HTR-8/SVneo (cell line): ENCODE measurements around the gene SPATA2L.
A peak's percentile ranks its signal among the peaks of the same experiment; 100 is the strongest.

ENCODE experiments used
- DNase-seq: peaks from one replicate; pipeline ENCODE4 v3.0.0; 2011; ENCODE audit warnings: low spot score, mixed read lengths; ENCODE audit not compliant: insufficient read length
- FAIRE-seq: peaks from 2 replicates; lab custom pipeline; 2011; peaks lifted over from hg19 to GRCh38; lab: Jason Lieb, UNC

SPATA2L gene

GRCh38 chr16:89729863-89730593 lies 28.5 kb upstream of the SPATA2L start:
- FAIRE-seq (no peak), DNase-seq (no peak)

GRCh38 chr16:89729293-89729692 lies 27.8 kb upstream of the SPATA2L start:
- no peak for FAIRE-seq
- DNase-seq, result no peak

DNA sequence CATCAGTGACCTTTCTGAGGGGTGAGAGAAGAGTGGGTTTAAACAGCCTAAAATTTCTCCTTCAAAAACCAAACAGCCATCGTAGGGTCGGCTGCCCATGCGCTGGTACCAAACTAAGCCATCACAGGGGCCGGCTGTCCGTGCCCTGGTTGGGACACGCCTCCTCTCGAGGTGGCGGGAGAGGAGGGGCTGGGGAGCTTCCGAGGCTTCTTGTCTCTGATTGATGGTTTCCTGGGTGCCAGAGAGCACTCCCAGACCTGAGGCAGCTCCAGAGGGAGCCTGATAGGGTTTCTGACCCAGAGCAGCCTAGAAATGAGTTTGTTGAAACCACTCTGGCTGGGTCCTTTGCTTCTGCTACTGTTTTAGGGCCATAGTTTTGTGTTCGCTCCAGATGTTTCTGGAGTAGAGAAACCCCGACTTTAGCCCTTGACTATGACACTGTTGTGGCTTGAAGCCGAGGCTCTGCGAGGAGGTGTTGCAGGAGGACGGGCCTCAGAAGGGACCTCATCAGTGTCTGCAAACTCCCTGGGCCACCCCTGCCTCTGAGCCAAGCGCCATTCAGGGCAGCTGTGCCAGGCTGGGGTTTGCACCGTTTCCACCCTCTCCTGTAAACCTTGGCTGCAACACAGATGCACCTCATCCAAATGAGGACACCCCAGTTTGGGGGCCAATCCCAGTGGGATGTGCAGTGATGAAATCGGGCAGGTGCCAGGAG lies 26.1 kb upstream of the SPATA2L start:
- no peak for DNase-seq
- no peak for FAIRE-seq

DNA sequence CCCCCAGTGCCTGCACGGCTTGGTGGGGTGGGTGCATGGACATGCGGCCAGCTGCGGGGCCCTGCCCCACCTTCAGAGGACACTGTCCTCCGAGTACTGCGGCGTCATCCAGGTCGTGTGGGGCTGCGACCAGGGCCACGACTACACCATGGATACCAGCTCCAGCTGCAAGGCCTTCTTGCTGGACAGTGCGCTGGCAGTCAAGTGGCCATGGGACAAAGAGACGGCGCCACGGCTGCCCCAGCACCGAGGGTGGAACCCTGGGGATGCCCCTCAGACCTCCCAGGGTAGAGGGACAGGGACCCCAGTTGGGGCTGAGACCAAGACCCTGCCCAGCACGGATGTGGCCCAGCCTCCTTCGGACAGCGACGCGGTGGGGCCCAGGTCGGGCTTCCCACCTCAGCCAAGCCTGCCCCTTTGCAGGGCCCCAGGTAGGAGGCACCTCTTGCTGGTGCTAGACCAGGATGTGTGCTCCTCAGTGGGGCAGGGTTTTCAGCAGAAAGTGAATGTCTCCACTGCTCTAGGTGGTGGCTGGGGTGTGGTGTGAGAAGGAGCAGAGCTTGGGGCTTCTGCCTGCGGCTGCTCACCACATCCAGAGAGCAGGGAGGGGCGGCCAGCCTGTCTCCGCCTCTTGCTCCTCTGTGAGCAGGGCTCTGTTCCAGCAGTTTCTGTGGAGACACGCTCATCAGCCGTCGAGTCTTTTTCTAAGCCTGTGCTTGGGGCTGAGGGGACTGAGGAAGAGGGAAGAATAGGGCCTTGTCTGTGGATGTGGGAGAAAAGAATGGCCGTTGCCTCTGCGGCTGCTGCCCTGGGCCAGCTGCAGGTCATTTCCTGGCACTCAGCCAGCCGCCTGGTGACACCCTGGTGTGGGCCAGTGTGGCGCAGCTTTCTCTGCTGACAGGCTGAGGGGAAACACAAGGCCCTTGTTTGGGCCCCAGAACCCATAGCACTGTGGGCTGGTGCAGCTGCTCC lies 22.1 kb upstream of the SPATA2L start:
- FAIRE-seq (no peak), DNase-seq (no peak)

DNA sequence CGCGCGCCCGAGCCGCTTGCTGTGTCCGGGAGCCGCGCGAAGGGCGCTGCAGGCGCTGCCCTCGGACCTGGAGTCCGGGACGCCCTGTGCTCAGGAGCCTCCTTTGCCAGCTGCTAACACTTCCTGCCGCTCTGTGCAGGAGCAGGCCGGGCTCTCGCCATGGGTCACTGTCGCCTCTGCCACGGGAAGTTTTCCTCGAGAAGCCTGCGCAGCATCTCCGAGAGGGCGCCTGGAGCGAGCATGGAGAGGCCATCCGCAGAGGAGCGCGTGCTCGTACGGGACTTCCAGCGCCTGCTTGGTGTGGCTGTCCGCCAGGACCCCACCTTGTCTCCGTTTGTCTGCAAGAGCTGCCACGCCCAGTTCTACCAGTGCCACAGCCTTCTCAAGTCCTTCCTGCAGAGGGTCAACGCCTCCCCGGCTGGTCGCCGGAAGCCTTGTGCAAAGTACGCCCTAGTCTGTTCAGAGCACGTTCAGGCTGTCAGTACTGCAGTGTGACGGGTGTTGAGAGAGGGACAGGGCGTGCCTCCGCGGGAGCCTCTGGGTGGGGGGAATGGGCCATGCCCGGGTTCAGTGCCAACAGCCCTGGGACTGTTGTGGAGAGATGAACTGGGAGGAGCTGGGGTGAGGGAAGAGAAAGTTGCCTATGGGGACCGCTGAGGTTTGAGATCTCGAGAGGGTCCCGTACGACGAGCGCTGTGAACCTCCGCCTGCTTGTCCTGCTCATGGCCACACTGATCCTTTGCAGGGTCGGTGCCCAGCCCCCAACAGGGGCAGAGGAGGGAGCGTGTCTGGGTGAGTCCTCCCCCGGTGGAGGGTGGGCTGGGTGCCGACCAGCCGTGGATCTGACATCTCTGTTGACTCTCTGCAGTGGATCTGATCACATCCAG lies 21.1 kb upstream of the SPATA2L start:
- FAIRE-seq (no peak), DNase-seq (no peak)

DNA sequence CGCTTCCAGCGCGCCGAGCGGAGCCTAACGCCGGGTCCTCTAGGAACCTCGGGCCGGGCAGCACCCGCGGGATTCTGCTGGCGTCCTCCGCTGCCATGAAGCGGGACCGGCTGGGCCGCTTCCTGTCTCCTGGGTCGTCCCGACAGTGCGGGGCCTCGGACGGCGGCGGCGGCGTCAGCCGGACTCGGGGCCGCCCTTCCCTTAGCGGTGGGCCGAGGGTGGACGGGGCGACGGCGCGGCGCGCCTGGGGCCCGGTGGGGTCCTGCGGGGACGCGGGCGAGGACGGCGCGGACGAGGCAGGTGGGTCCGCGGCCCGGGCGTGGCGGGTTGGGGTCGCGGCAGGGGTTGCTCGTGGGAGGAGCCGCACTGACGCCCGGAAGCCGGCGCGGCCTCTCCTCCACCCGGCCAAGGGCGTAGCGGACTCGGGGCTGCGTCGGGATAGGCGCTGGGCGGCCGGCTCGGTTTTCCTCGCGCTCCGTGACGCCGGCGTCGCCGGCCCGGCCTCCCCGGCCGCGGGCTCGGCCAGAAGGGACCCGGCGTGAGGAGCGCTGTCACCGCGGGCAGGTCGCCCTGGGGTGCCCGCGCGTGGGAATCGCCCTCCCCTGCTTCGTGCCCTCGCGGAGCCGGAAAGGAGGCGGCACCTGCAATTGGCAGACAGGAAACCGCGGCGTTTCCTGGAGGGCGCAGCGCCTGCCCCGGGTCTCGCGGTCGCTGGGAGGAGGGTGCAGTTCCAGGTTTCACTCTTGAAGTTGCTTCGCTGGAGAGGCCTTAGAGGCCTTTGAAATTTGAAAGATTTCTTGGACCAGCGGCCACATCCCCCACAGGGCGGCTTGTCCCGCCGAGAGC lies 20.3 kb upstream of the SPATA2L start:
- peak; percentile 54 for DNase-seq
- FAIRE-seq, result no peak

DNA sequence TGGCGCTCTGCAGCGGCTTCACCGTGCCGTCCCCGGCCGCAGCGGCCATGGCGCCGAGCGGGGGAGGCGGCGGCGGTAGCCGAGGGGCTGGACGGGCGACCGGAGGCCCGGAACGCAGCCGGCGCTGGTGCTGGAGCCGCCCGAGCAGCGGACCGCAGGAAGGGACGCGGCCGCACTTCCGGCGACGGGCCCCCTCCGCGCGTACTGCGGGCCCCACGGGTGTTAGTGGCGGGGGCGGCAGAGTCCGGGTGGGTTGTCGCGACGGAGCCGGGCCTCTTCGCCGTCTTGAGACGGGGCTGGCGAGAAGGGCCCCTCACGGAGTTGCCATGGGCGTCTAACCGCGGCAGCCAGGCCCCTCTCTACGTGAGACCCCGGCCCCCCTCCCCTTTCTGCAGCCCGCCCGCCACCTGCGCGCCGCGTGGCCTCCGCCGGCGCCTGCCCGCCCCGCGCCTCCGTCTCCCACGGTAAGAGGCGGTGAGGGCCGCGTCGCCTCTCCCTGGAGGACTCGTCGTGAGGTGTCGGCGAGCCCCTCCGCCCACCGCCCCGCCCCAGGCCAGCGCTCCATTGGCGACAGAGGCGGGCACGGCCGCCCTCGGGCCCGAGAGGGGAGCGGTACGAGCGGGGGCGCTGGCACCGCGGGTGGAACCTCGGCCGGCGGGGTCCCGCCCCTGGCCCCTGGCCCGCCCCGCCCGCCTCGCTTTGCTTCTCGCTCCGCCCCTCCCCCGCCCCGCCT lies 19.5 kb upstream of the SPATA2L start, which contains the start of the genes VPS9D1 and ZNF276:
TSS of gene VPS9D1 (minus strand) at position 86 of the 733 bp plus-strand sequence. CDS start at position 49, 37 bp downstream.
TSS of gene ZNF276 (plus strand) at position 725 of the 733 bp plus-strand sequence. CDS start 104 bp downstream, outside the sequence.
- peak; percentile 20 for FAIRE-seq
- DNase-seq, result peak; percentile 54

- DNase-seq, result peak; percentile 25
- FAIRE-seq, result no peak
Measured at GRCh38 chr16:89720551-89720812, 19.0 kb upstream of the SPATA2L start.

GRCh38 chr16:89717688-89718505 lies 16.4 kb upstream of the SPATA2L start:
- FAIRE-seq, result no peak

DNA sequence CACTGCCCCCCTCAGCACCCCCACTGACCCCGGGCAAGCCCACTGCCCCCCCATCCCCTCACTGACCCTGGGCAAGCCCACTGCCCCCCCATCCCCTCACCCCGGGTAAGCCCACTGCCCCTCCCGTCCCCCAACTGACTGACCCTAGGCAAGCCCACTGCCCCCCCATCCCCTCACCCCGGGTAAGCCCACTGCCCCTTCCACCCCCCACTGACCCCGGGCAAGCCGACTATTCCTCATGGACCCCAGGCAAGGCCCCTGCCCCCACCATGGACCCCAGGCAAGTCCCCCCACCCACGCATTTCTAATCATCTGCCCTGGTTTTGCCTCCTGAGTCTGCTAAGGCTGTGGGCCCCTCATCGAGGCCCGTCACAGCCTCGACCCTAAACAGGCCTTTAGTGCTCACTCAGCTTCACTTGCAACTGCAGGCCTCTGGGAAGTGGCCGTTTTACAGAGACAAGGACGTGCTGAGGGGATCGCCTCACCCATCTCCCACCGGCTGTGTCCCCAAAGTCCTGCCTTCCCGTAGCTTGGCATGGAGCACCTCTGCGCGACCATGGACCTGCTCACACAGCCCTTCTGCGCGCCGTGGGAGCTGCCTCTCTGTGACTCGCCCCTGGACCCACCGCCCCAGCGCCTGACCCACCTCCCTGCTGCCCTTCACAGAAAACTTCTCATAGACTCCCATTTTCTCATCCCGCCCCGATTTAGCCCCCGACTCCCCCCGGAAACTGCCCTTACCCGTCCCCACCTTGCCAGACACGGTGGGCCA lies 15.6 kb upstream of the SPATA2L start:
- FAIRE-seq (no peak), DNase-seq (no peak)

More at GRCh38 chr16:89717688-89718505, 16.4 kb upstream of the SPATA2L start:
- no peak for DNase-seq

DNA sequence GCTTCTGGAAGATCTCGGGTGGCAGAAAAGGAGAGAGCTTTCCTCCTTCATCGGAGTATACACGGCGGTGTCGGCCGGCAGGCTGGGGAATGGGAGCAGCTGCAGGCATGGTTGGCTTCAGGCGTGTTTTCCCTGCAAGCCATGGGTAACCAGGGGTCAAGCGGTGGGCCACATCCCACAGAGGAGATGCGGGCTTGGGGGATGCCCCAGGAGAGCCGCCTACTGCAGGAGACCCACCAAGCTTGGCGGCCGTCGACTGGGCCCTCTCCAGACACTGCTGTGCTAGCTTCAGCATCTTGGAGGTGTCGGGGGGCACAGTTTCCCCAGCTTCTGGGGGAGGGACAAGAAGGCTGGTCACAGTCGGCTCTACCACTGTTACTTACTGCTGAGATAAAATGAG lies 15.0 kb upstream of the SPATA2L start:
- DNase-seq (no peak), FAIRE-seq (no peak)

- DNase-seq, result no peak
- no peak for FAIRE-seq
Measured at GRCh38 chr16:89712274-89712781, 10.8 kb upstream of the SPATA2L start.

- peak; percentile 51 for DNase-seq
- FAIRE-seq, result no peak
Measured at GRCh38 chr16:89711601-89712273, 10.2 kb upstream of the SPATA2L start.

GRCh38 chr16:89710709-89711564 lies 9.4 kb upstream of the SPATA2L start:
- FAIRE-seq, result no peak
- DNase-seq, result no peak
